DMS153 treated with DMSO at 0.1 percent for 48 hours (cell line): ENCODE measurements around the gene SLC41A3.

ENCODE experiments used
- DNase-seq: peaks from one replicate; lab custom pipeline; 2025; ENCODE audit not compliant: unreplicated experiment; lab: John Stamatoyannopoulos, UW

The SLC41A3 gene

DNA sequence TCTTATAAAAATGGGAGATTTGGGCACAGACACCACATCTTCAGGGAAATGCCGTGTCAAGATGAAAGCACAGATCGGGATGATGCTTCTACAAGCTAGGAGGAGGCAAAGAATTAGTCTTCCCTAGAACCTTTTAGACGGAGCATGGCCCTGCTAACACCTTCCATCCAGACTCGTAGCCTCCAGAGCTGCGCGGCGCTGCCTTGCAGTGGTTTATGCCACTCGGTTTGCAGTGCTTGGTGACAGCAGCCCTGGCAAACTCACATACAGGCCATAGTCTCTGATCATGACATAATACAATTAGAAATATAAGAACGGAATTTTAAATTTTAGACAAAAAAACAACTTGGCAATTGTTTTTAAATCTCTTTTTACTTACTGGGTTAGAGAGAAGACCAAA is 37.1 kb upstream of the SLC41A3 start:
- DNase-seq = no peak

DNA sequence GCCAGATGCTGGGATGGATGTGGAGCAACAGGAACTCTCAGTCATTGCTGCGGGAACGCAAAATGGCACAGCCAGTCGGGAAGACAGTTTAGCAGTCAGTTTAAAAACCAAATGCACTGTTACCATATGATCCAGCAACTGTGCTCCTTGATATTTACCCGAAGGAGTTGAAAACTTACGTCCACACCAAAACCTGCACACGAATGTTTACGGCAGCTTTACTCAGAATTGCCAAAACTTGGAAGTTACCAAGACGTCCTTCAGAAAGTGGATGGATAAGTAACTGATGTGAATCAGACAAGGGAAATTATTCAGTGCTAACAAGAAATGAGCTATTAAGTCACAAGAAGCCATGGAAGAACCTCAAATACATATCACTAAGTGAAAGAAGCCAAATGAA is 36.1 kb upstream of the SLC41A3 start:
- DNase-seq = no peak

DNA sequence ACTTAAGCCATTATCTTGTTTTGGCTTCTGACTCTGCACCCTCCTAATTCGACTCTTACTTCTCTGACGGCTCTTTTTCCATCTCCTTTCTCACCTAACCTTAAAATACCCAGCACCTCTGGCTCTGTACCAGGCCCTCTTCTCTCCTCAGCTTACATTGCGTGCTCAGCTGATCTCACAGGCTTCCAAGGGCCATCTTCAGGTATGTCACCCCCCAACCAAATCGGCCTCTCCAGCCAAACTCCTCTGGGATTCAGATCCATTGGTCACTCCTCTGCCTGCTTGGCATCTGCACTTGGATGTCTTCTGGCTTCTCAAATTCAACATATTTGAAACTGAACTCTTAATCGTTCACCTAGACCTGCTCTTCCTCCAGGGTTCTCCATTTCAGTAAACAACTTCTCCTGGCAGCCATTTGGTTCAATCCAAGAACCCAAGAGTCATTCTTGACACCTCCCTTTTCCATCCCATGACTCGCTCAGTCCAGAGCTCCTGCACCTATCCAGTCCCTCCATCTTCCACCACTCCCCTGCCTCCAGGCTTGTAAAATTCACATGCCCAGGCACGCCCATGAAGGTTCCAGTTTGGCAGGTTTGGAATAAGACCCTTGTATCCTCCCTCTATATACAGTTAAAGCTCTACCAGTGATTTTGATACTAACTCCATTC is 35.2 kb upstream of the SLC41A3 start:
- DNase-seq = no peak

DNA sequence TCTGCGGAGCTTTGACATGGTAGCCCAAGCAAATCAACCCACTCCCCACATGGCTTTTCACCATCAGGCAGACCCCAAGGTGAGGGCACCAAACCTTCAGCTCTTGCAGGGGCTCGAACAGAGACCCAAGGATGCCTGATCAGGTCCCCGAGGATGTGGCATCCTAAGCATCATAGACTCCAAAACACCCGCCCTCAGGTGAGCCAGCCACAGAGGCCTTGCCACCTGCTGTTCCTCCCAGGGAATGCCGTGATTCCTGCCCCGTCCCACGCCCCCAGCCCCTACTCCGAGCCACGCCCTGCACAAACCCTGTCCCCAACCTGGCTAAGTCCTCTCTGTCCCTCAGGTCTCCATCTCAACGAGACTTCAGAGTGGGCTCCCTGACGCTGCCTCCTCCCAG is 34.7 kb upstream of the SLC41A3 start:
- DNase-seq = no peak

DNA sequence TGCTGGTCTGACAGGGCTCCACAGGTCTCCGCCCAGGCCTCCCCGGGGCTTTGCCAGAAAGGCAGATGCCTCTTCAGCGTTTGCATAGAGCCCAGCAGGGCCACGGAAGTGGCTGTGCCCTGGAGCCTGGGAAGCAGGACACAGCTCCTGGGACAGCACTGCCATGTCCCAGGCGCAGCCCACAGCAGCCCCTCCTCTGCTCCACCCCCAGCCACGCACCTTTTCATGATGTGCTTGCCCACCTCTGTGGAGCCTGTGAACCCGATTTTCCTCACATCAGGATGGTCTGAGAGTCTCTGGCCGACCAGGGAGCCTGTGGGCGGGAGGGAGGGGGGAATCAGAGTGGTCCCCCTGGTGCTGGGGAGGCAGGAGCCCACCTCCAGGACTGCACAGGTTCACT is 33.9 kb upstream of the SLC41A3 start:
- no peak for DNase-seq

DNA sequence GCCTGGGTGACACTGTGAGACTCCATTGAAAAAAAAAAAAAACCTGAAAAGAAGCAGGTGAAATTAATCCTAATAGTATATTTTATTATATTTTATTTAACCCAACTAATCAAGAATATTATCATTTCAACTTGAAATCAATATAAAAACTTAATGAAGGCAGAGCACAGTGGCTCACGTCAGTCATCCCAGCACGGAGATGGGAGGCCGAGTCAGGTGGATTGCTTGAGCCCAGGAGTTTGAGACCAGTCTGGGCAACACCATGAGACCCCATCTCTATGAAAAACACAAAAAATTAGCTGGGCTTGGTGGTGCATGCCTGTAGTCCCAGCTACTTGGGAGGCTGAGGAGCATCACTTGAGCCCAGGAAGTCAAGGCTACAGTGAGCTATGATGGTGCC is 33.3 kb upstream of the SLC41A3 start:
- DNase-seq = no peak

DNA sequence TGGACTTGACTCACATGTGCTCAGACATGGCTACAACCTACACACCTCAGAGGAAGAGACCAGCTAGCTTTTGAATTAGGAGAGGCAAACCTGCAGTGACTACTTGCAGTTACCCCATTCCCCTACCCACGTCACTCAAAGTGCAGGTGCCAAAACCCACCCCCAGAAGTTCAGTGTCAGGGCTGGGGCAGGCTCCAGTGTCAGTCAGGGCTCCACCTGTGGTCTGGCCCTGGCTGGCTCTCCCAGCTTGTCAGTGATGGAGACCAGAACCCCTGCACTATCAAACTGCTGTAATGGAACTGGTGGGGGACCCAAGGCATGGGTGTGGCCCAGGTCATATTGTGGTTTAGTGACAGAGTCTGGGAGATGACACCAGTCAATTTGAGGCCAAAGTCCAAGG is 32.6 kb upstream of the SLC41A3 start:
- no peak for DNase-seq

DNA sequence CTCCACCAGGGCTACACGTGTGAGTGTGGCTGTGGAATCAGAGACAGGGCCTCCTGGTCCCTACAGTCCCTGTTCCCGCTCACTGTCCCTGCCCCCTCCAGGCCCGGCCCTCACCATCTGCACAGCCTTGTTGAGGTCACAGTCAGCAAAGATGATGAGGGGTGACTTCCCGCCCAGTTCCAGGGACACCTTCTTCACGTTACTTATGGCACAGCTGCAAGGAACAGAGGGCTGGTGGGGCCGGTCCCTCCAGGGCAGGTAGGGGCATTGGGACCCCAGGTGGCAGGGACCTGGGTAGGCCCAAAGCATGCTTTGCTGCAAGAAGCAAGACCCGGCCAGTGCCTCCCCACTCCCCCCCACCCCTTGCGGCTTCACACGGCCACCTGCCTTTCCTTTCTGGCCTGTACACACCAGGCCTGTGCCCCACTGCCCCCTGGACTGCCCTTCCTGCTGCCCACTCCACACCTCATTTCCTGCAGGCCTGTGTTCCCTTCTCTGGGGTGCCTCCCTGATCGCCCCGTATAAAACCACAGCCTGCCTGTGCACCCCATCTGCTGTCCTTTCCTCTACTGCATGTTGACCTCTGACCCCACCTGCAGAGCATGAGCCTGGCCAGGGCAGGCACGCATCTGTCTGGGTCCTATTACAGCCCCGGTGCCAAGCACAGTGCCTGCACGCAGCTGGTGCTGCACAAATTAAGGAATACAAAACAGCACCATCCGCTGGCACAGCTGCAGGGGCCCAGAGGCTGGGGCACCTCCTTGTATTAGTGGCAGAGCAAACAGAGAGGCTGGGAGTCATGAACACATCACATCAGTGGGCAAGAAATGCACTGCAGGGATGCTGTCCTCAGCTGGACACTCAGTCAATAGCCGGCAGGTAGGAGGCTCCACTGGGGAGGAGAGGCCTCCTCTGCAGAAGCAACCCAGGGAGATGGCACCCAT is 30.8 kb upstream of the SLC41A3 start:
- DNase-seq = no peak

DNA sequence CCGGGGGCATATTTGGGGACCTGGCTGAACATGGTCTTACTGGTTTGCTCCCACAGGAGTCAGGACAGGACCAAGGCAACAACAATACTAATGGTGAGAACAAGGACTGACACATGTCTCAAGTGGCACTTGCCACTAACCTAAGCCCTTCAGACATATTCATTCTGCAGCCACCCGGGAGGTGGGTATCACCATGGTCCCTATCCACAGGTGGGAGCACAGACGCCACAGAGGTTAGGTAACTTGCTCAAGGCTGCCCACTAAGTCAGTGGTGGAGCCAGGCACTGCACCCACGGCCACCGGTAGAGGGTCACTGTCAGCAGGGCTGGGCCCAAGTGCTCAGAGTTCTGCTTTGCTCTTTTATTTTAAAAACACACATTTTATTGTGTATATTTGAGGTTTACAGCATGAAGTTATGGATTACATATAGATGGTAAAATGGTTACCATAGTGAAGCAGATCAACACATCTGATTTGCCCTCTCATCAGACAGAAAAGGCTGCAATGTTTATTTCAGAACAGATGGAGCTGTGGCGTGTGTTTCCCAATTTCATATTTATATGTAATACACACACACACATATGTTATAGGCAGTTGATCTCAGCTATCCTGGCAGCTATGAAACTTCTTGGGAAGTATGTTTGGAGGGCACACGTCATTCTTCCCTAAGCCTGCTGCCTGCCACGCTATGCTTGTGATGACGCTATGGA is 30.0 kb upstream of the SLC41A3 start:
- no peak for DNase-seq

DNA sequence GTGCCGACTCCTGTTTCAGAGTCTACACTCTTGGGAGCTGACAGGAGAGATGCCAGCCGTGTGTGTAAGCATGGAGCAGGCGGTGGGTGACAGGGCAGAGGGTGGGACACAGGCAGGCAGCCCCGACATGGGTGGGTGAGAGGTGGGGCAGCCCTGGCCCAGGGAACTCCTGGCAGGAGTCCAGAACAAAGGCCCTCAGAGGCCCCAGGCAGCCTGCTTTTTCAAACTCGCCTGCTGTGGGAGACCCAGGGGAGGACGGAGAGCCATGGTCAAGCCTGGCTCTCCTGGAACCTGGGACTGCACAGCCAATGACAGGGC is 29.3 kb upstream of the SLC41A3 start:
- no peak for DNase-seq

DNA sequence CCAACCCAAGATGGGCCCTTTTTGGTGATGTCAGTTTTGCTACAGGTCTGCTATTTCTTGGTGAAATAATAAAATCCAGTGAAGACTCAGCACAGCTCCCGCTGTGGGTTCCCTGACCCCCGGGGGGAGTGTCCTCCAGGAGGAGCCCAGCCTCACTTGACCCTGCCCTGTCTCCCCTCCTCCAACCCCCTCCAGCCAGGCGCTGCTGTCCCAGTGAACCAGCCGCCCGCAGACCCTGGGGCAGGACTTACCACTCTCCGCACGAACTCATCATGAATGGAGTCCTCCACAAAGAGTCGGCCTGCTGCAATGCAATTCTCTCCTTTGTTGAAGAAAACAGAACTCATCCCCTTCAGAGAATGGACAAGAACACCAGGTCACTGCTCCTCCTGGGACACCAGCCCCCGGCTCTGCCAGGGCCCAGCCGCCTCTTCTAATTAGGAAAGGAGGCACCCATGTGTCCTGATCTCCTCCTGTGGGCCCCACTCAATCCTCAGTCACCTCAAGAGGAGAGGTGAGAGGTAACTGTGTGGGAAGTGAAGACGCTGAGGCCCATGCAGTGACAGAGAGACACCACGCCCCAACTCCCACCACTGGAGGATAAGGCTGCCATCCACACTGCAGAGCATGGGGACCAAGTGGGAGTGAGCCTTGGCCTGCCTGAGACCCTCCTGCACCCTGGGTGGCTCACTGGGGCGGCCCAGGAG is 28.8 kb upstream of the SLC41A3 start:
- DNase-seq = no peak

DNA sequence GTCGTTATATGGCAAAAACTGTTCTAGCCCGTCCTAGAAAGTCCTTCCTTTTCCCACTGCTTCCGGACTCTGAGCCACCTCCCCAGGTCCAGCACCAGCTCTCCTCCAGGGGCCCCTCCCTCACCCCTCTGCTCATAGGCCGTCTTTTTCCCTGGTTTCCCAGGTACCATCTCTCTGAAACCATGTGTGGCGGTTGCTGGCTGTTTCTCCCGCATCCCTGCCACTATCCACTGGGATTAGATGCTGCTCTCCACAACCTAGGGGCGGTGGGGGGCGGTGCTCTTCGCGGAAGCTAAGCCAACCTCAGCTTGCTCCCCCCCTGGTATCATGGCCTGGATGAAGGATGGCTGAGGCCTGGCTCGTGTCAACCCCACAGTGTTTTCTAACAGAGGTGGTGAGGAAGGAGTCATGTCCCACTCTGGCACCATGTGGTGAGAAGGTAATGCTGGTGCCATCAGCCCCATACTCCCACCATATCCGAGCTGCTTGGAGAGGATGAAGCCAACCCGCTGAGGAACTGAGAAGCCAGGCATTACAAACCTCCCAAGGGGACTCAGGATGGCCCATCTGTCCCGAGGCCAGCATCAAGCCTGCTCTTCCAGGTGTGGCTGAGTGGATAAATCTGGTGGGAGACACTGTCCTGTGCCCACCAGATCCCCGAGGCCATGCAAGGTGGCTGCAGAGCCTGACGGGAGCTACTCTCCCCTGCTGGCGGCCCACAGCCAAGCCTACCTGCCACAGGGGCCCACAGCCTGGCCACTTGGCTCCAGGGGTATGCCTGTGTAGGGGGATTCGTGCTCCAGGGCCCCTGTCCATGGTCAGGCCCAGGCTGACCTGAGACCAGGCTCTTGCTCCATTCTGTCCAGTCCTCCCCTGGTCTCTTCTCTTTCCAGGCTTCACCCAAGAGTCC is 27.9 kb upstream of the SLC41A3 start:
- no peak for DNase-seq

DNA sequence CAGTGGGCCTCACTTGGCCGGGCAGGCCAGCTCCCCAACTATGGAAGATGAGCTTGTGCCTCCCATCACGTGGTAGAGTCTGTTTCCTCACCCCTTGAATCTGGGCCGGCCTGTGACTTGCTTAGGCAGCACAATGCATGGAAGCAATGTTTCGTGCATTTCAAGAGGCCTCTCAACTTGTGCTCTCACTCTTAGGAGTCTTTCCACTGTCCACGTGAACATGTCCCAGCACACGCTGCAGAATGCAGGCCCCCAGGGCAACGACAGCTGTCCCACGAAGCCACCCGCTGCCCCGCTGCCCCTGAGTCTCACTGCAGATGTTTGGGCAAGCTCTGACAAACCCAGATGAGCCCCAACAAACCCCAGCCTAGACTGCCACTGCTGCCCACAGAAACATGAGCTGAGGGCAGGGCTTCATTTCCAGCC is 27.2 kb upstream of the SLC41A3 start:
- no peak for DNase-seq

DNA sequence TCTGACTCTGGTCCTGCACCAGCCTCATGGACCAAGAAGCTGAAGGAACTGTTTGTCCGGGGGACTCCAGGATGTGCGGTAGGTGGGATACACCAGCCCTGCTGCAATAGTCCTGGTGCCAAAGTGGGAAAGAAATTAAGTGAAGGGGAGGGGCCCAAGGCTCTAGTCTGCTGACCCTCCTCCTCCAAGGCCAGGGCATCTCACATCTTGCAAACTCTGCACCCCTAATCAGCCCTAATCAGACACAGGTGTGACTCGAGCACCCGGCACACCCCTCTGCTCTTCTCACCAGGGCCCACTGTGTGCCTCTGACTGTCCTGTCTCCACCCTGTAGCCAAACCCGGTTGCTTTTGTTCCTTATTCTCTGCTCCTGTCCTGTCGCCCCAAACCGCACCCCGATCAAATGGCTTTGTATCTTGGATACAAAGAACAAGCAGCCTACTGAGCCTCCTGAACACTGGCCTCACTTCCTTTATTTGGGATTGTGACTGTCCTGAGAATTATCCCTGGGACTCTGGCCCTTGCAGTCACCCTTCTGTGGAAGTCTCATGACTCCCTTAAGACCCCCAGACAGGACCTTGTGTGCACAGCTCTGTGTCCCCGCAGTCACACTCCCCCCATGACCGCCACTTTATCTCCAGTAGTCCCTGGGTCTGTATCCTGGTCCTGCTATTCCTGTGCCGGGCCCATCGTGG is 26.7 kb upstream of the SLC41A3 start:
- no peak for DNase-seq

DNA sequence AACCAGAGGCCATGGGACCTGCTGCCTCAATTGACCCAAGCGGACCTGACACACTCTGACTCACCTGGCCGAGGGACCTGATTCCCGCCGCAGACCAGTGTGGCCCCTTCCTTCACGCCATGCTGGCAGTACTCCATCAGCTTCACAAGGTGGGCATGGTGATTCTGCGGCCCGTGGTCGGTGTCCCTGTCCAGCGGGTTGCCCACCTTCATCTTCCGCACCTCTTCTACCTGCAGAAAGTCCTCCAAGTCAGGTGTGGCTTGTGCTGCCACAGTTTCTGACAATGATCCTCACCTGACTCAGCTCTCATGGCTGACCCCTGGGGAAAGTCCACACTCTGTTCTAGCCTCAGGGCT is 25.9 kb upstream of the SLC41A3 start:
- DNase-seq = no peak

DNA sequence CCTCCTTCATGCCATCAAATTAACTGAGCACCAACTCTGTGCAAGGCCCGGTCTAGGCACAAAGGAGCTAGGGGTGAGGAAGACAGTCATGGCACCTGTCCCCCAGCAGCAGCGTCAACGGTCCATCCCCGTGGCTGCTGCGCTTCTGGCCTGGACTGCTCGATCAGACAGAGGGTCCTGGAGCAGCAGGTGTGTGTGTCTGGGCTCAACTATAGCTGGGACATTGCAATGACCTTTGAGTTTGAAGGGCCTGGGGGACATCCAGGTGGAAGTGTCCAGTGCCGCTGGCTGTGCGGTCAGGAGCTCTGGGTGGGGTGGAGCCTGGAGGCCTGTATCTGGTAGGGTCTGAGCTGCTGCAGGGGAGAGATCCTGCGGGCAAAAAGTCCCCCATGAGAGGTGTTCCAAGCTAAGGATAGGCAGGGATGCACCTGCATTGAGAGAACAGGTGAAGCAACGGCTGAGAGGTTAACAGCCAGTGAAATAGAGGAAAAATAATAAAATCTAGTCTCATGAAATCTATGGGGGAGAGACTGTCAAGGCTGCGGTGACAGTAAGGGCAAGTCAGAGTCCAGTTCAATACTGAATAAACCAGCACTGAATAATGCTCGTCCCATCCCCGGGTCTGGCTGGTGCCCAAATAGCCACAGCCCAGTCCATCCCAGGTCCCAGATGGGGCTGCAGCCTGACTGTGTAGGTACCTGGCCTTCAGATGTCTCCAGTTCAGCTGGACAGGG is 25.4 kb upstream of the SLC41A3 start:
- no peak for DNase-seq

DNA sequence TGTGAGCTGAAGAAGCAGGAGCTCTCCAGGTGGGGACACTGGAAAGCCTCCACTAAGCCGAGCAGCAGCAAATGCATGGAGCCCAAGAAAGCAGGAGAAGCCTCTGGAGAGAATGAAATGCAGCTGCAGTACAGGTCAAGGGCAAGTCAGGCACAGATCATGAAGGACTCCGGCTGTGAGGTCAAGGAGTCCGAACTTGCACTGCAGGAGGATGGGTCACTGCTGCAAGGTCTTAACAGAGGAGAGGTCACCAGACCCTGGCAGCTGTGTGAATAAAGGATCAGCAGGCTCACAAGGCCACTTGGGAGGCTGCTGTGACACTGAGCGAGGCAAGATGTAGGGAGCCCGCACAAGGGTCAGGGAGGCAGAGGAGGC is 24.7 kb upstream of the SLC41A3 start:
- DNase-seq = no peak

DNA sequence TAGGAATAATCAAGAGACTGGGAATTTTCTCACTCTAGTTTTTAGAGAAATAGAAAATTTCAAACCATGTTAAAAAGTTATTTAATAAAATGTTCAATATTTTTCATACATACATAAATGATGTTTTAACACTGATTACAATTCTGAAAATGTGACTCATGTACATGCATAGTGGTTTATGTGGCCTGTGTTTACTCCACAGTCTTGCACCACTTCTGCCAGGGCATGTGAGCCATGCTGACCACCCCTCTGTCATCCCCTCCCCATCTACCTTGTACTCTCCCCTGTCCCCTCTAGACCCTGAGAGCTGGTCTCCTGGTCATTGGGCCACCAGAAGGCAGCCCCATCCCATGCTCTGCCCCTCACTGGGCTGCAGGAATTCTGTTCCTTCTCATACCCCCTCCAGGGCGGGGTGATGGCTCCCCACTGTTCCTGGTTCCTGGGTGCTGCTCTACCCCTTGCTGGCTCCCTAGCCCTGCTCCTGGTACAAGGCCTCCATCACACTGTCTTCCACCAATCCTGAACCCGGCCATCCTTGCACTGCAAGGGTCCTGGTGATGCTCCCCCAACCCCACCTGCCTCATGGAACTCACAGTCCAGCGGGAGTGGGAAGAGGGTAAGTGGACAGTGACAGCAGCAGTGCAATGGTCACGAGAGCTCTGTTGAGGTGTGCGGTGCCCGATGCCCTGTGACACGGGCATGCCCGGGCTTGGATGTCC is 24.2 kb upstream of the SLC41A3 start:
- no peak for DNase-seq
